DLD1 (cell line): ENCODE data around the gene CNOT3.
"Not testable (repeated sequence)": the region's sequence is repeated elsewhere in the genome, so short reads cannot be mapped to it uniquely, and the experiment has no call there.

Experiments
- in situ Hi-C: cut with HindIII; loops from 2 replicates; pipeline ENCODE4 v1.10.0; 2017; ENCODE audit warnings: low sequenced_read_pairs

Gene CNOT3

DNA sequence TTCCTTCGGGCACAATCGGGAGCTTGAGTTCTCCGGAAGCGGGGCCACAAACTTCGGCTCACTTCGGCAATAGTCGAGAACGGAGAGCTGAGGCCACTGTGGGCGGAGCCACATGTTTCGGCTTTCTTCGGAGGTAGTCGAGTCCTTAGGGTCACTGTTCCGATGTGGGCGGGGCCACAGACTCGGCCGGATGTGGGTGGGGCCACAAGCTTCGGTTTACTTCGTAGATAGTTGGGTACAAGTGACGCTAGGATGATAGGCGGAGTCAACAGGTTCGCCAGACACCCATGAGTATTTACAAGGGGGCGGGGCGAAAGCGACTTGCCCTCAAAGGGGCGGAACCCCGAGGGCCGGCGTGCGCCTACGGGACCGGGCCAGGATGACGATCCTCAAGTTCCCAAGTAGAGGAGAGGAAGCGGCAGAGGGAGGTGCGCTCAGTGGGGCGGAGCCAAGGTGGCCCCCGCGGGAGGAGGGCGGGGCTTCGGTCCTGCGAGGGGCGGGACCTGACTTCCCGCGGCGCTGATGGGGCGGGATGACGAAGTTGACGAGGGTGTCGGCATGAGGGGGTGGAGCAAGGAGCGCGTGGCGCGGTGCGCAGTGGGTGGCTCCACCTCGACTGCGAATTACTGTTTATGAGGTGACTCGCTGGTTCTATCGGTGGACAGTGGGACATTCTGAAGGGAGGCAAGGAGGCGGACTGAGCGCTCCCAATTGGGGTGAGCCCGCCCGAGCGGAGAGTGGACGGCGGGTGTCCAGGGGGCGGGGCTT lies 52.4 kb downstream of the CNOT3 start:
- in situ Hi-C loops, result no loop called here

DNA sequence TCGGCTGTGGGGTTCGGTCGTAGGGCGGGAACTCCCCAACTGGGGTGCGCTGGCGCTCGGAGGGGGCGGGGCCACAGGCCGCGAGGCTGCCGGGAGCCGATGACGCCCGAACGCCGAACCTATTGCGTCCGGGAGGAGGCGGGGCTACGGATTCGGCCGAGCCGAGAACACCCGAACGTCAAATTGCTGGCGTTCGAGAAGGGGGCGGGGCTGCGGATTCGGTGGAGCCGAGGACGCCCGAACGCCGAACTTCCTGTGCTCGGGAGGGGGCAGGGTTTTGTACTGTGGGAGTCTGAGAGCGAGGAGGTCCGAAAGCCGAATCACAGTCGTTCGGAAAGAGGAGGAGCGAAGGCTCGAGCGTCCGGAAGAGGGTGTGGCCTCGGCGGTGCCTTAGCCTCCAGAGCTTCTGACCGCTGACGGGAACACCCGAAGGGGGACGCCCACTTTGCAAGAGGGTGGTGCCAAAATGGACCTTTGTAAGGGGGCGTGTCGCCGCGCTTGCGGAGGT lies 53.0 kb downstream of the CNOT3 start:
- in situ Hi-C loops, result no loop called here

DNA sequence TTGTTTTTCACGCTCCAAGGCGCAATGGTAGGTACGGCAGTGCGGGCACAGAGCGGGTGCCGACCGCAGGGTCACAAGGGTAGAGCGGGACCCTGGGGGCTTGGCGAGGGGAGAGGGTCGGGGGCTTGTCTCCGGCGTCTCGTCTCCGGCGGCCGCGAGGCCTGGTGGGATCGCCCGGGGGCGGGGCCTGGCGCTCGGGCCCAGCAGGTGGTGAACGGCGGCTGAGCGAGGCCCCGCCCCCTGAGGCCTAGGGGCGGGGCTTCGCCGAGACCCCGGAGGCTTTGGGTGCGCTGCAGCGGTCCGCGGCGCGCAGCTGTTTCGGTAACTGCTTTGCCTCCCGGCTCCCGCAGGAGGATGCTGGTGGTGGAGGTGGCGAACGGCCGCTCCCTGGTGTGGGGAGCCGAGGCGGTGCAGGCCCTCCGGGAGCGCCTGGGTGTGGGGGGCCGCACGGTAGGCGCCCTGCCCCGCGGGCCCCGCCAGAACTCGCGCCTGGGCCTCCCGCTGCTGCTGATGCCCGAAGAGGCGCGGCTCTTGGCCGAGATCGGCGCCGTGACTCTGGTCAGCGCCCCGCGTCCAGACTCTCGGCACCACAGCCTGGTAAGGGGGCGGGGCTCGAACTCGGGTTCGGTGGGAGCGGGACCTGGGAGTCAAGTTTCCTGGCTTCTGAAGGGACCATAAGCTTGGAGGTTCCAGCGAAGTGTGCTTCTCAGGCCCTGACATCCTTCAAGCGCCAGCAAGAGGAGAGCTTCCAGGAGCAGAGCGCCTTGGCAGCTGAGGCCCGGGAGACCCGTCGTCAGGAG lies 53.6 kb downstream of the CNOT3 start, which contains the start of gene TSEN34:
TSS of gene TSEN34 (plus strand) at position 298 of the 800 bp plus-strand sequence. CDS start at position 355, 57 bp downstream.
- in situ Hi-C loops, result no loop called here

DNA sequence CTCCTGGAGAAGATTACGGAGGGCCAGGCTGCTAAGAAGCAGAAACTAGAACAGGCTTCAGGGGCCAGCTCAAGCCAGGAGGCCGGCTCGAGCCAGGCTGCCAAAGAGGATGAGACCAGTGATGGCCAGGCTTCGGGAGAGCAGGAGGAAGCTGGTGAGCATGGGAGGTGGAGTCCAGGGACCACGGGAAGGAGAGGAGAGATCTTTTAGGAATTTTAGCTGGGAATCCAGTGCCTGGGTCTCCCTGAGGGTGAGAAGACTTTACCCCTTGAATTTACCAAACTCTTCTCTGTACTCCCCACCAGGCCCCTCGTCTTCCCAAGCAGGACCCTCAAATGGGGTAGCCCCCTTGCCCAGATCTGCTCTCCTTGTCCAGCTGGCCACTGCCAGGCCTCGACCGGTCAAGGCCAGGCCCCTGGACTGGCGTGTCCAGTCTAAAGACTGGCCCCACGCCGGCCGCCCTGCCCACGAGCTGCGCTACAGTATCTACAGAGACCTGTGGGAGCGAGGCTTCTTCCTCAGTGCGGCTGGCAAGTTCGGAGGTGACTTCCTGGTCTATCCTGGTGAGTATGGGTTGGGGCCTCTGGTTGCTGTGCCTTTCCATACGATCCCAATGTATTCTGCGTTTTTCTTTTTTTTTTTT lies 54.4 kb downstream of the CNOT3 start:
- in situ Hi-C loops, result no loop called here

DNA sequence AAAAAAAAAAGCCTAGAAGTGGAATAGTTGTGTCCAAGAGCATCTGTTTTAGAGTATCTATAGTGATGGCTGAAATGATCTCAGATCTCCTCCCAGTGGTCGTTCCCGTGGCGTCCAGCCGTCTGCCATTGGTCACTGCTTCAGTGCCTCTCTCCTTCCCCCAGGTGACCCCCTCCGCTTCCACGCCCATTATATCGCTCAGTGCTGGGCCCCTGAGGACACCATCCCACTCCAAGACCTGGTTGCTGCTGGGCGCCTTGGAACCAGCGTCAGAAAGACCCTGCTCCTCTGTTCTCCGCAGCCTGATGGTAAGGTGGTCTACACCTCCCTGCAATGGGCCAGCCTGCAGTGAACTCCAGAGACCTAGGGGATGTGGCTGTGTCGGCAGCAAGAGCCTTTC lies 55.4 kb downstream of the CNOT3 start:
- in situ Hi-C loops, result no loop called here

DNA sequence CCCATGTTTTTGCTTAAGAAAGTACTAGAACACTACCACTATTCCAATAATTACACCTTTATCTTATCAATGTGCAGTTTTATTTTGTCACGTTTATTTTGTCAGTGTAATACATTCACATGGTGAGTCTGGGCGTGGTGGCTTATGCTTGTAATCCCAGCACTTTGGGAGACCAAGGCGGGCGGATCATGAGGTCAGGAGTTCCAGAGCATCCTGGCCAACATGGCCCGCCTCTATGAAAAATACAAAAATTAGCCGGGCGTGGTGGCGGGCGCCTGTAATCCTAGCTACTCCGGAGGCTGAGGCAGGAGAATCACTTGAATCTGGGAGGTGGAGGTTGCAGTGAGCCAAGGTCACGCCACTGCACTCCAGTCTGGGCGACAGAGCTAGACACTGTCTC lies 56.9 kb downstream of the CNOT3 start:
- in situ Hi-C loops, result not testable (repeated sequence)

DNA sequence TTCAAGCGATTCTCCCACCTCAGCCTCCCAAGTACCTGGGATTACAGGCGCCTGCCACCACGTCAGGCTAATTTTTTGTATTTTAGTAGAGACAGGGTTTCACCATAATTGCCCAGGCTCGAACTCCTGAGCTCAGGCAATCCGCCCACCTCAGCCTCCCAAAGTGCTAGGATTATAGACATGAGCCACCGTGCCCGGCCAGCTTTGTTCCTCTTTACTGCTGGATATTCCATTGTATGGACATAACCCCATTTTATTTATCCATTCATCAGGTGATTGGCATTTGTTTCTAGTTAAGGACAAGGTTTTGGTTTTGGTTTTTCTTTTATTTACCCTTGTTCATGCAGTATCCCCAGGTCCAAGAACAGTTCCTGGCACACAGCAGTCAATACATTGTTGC lies 59.0 kb downstream of the CNOT3 start:
- in situ Hi-C loops, result no loop called here

DNA sequence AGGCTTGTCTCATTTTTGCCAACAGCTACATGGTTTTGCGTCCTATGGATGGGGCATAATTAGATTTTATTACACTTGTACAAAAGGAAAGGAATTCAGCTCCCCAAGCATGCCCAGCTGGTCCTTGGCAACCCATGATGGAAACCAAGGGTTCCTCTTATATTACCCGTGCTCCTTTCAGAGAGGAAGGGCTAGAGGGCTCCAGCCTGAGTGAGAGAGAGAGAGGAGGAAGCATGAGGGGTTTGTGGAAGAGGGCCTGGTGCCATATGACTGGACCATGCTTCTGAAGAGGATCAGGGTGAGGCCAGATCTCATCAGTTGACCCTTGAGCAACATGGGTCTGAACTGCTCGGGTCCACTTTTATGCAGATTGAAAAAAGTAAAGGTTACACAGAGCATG lies 59.6 kb downstream of the CNOT3 start:
- in situ Hi-C loops, result no loop called here

DNA sequence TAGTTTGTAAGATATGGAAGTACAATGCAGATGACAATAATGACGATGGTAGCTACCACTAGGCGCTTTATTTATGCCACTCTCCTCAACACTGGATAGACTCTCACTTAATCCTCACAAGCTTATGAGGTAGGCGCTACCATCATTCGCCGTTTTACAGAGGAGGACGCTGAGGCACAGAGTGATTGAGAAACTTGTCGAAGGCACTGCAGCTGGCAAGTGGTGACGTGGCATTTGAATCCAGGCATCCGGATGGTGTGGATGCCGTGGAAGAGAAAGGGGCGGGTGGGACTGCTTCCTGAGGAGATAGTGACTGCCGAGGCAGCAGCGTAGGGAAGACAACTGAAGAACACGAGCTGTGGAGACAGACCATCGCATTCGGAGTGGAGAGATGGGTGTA lies 61.8 kb downstream of the CNOT3 start:
- in situ Hi-C loops, result no loop called here

DNA sequence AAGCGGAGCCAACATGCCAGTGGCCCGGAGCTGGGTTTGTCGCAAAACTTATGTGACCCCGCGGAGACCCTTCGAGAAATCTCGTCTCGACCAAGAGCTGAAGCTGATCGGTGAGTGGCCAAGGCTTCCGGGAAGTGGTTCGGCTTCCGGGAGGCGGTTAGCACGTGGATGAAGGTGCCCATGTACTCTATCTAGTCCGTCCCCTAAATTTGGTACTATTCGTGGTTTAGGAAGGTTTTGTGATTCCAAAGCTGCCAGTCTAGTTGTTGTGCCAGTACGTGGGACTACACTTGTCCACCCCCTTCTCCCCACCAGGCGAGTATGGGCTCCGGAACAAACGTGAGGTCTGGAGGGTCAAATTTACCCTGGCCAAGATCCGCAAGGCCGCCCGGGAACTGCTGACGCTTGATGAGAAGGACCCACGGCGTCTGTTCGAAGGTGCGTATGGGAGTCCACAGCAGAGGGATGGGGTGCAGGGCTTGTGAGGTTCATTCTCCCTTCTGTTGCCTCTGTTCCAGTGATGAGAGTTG lies 63.7 kb downstream of the CNOT3 start:
- in situ Hi-C loops, result no loop called here

DNA sequence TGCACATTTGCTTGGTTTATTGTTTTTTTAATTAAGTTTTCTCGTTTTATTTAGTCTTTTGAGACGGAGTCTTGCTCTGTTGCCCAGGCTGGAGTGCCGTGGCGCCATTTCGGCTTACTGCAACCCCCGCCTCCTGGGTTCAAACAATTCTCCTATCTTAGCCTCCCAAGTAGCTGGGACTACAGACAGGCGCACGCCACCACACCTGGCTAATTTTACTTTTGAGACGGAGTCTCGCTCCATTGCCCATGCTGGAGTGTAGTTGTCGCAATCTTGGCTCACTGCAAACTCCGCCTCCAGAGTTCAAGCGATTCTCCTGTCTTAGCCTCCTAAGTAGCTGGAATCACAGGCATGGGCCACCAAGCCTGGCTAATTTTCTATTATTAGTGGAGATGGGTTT lies 64.4 kb downstream of the CNOT3 start:
- in situ Hi-C loops, result no loop called here

DNA sequence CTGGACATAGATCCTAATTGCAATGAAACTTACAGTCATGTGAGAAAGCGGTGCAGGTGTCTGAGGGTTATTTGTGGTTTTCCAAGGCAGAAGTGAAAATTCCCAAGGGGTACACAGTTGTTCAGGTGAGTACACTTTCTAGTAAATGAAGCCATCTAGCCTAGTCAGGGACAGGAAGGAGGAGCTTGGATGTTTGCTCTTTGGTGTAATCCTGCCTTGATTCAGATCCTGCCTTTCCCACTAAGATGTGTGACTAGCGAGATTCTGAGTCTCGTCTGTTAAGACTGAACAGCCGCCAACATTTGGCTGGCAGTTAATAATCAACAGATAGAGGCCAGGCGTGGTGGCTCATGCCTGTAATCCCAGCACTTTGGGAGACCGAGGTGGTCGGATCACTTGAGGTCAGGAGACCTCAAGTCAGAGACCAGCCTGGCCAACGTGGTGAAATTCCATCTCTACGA lies 65.6 kb downstream of the CNOT3 start:
- in situ Hi-C loops, result no loop called here

DNA sequence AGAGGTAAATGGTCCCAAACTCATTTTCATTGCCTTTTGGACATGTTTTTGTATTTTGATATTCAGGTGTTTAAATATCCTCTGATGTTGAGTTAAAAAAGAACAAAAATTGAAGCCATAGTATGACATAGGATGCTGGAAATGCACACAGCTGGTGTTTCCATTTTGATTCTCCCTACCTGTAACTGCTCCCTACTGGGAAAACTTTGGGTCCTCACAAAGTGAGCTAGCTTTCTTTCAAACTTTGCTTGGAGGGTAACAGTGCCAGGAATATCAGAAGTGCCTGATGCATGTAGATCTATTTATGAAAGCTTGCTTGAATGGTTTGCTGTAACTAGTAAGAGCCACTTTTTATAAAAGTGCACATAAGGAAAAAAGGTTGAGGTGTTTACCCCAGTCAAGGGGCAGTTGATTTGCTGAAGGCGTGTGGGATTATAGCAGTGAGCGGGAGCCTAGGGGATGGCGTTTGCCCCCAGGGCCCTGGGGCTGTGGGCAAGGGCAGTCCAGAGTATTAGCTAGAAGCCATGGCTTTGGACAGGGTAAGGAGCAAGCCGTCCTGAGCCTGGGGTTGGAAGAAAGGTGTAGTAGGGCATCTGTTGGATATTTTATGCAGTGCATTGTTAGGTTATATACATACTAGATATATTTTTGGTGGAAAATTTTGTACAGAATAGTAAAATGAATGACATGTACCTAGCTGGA lies 67.4 kb downstream of the CNOT3 start:
- in situ Hi-C loops, result no loop called here
